GM12892 (cell line): ENCODE data around the gene SLC4A2.

Source experiments
- POLR2A ChIP-seq: IDR thresholded peaks from 2 replicates; pipeline ENCODE4 v1.6.1; 2011; ENCODE audit warnings: low read depth, low read length, control low read depth
- POLR2AphosphoS5 ChIP-seq: IDR thresholded peaks from 2 replicates; pipeline ENCODE4 v1.6.1; 2011; ENCODE audit warnings: low read depth, low read length, control low read depth
- TAF1 ChIP-seq: IDR thresholded peaks from 2 replicates; pipeline ENCODE4 v1.6.1; 2011; ENCODE audit warnings: low read depth, mild to moderate bottlenecking, control low read depth, low read length, borderline replicate concordance

DNA sequence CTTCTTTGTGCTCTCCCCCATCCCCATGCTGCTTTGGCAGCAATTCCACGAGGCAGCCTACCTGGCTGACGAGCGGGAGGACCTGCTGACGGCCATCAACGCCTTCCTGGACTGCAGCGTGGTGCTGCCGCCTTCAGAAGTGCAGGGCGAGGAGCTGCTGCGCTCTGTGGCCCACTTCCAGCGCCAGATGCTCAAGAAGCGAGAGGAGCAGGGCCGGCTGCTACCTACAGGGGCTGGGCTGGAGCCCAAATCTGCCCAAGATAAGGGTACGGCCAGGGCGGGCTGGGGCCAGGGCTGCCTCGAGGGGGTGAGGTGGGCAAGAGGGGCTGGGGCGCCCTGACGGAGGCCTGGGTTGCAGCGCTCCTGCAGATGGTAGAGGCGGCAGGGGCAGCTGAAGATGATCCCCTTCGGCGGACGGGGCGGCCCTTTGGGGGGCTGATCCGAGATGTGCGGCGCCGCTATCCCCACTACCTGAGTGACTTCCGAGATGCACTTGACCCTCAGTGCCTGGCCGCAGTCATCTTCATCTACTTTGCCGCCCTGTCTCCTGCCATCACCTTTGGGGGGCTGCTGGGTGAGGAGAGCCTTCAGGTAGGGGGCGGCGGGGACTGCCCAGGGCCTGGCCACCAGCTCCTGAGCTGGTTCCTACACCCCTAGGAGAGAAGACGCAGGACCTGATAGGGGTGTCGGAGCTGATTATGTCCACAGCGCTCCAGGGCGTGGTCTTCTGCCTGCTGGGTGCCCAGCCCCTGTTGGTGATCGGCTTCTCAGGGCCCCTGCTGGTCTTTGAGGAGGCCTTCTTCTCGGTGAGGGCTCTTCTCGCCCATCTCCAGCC is 11.9 kb downstream of the SLC4A2 start:
- TF ChIP-seq TAF1, result no peak
- no peak for TF ChIP-seq POLR2A
- no peak for TF ChIP-seq POLR2AphosphoS5
